Activated T-cell treated with anti-CD3 and anti-CD28 coated beads for 24 hours (primary cell): ENCODE measurements around the gene TDG.
"Not testable (repeated sequence)": the region's sequence is repeated elsewhere in the genome, so short reads cannot be mapped to it uniquely, and the experiment has no call there.

Experiments
- DNase-seq: peaks from one replicate; pipeline ENCODE4 v3.0.0-alpha.2; 2020; ENCODE audit warnings: low read depth

Gene TDG

DNA sequence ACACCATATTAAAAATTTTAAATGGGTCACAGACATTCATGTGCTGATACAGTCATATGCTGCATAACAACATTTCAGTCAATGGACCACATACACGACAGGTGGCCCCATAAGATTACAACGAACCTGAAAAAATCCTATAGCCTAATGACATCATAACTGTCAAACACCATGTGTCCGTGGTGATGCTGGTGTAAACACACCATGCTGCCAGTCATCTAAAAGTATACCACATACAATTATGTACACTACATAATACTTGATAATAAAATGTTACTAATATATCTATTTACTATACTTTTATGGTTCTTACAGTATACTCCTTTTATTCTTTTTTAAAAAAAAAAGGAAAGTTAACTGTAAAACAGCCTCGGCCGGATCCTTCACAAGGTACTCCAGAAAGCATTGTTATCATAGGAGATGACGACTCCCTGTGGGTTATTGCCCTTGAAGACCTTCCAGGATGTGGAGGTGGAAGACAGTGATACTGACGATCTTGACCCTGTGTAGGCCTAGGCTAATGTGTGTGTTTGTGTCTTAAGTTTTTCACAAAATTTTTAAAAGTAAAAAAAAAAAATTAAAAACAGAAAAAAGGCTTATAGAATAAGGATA lies 5.0 kb upstream of the TDG start:
- DNase-seq: no peak

DNA sequence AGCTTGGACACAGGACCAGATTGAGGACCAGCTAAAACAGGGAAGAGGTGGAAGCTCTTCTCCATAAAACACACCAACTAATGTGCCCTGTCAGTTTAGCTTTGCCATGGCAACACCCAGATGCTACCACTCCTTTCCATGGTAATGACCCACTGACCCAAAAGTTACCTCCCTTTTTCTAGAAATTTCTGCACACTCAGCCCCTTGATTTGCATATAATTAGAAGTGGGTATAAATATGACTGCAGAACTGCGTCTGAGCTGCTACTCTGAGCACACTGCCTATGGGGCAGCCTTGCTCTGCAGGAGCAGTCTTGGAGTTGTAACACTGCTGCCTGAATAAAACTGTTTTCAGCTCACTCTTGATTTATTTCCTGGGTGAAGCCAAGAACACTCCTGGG lies 3.2 kb upstream of the TDG start:
- no peak for DNase-seq

GRCh38 chr12:103964805-103965204 lies 867 bp upstream of the TDG start:
- DNase-seq: no peak

DNA sequence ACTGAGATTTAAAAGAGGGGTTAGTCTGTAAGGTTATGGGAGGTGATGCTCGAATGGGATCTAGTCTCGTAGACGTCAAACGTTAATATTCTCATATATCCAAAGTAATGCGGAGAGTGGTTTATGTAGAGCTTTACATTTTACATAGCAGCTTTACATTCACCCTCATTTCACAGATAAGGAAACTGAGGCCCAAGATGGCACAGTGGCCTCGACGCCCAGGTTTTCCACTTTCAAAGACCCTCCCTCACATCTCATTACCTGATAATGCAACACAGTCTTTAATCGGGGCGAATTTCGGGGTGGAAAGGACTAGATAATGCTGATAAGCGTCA lies 450 bp upstream of the TDG start:
- DNase-seq: no peak

- no peak for DNase-seq
Observed at GRCh38 chr12:103966736-103967135, 1.1 kb downstream of the TDG start.

DNA sequence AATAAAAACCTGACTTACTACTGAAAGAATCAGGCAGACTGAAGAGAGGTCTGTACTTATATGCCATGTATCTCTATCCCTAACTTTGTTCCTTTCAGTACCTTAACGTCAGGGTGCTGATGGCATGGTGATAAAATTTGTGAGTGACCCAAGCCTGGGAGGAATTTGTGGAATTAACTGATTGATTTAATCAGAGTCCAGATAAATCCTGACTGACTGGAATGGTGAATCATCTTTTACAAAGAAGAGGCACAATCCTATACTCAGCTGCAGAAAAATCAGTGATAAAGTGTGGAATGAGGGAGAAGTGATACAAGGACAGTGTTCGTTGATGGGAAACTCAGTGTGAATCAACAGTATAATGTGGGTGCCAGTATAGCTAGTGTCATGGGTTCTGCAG lies 3.7 kb downstream of the TDG start:
- no peak for DNase-seq

DNA sequence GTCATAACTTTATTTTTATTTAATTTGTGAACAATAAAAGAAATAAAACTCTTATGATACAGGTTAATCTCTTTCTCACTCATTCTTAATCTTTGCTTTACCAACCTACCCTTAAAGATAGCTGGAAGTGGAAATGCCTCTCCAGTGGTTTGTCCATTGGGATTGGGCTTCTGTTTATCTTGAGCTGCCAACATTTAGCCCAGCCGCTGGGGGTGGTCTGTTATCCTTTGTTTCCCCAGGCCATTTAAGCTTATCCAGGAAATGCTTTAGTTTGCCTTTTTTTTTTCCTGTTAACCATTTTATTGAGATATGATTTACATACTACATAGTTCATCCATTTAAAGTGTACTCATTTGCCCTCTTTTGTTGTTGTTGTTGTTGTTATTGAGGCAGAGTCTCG lies 8.2 kb downstream of the TDG start:
- DNase-seq: no peak

GRCh38 chr12:103975368-103975767 lies 9.7 kb downstream of the TDG start:
- DNase-seq: no peak

DNA sequence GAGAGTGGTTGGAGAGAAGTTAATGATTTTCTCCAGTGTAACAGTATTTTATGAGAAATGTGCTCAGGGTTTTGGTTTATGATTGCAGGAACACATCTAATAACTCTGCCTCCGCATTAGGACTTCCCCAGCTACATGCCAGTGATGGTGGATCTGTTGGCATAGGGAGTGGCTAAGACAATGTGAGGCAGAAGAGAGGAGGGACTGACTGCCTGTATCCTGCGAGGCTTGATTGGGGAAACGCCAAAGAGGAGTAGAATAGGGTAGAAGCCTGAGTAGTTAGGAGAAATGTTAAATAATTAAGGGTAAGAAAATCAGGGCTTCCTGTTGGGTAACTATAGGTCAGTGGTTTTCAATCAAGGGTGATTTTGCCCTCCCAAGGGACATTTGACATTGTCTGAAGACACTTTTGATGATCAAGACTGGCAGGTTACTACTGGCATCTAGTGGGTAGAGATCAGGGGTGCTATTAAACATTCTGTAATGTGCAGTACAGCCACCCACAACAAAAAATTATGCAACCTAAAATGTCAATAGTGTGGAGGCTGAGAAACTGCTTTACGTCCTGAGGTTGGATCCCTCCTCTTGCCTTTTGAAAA lies 12.8 kb downstream of the TDG start:
- no peak for DNase-seq

DNA sequence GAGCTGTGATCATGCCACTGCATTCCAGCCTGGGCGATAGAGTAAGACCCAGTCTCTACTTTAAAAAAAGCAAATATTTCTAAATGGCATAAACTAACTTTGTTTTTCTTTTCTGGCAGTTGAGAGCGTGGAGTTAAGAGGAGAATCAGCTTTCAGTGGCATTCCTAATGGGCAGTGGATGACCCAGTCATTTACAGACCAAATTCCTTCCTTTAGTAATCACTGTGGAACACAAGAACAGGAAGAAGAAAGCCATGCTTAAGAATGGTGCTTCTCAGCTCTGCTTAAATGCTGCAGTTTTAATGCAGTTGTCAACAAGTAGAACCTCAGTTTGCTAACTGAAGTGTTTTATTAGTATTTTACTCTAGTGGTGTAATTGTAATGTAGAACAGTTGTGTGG lies 21.2 kb downstream of the TDG start:
- DNase-seq: no peak

DNA sequence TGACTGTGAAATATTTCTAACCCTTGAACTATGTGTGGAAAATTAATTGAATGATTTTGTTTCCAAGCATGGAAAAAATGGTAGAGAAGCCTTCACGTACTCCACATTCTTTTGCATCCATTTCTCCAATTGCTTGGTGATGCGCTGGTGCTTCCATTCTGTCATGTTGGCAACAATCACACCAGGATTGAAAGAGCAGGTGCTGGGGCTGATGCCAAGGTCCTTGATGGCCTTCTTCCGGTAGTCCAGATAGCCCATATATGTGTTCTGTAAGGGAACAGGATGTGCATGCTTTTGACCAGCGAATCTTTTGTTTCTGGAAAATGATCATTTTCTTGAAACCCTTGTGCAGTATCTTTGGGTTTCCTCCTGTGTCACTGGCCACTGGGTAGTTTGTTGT lies 28.6 kb downstream of the TDG start:
- DNase-seq: no peak

- no peak for DNase-seq
Observed at GRCh38 chr12:103996595-103996994, 30.9 kb downstream of the TDG start.

DNA sequence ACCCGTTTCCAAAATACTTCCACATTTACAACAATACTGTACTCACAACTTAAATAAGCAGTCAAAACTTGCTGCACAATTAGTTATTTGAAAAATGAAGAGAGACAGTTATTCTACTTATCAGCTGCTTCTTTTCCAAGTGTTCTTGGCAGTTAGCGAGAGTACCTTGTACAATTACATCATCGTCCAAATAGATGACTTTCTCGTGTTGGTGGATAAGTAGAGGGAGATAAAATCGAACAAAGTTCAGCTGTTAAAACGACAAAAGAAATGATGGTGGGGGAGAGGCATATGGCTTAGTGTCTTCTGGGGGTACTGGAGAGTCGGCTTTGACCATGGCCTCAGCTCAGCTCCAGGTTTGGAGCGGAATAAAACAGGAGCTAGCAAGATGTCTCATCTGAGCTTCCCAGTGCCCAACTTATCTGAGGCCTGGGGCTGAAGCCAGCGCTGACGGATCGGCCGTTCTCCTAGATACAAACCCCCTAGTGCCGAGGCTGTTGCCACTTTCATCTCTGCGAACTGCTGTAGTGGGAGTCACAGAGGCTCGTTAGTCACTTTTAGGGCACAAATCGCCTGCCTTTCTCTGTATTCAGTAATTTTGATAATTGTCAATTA lies 31.7 kb downstream of the TDG start:
- no peak for DNase-seq

DNA sequence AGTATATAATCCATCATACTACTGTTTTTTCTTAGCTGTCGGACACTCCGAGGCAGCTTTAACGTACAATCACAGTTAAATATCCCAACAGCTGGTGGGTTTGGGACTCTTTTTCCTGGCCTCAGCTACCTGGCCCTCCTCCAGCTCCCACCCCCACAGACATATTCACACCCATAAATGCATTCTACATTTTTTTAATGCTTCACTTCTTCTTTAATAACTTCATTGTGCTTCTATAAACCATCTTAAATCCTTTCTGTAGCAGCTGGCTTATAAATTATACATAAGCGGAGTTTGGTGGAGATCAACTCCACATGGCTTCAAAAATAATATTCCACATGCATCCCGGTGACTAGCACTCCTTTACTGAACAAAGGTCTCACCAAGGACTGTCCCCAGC lies 33.3 kb downstream of the TDG start:
- DNase-seq: no peak

GRCh38 chr12:104000807-104001434 lies 35.2 kb downstream of the TDG start:
- no peak for DNase-seq

- DNase-seq: no peak
Observed at GRCh38 chr12:104002686-104003085, 37.0 kb downstream of the TDG start.

GRCh38 chr12:104003596-104003995 lies 37.9 kb downstream of the TDG start:
- no peak for DNase-seq

- DNase-seq: no peak
Observed at GRCh38 chr12:104006929-104007328, 41.3 kb downstream of the TDG start.

GRCh38 chr12:104010121-104010520 lies 44.4 kb downstream of the TDG start:
- no peak for DNase-seq

DNA sequence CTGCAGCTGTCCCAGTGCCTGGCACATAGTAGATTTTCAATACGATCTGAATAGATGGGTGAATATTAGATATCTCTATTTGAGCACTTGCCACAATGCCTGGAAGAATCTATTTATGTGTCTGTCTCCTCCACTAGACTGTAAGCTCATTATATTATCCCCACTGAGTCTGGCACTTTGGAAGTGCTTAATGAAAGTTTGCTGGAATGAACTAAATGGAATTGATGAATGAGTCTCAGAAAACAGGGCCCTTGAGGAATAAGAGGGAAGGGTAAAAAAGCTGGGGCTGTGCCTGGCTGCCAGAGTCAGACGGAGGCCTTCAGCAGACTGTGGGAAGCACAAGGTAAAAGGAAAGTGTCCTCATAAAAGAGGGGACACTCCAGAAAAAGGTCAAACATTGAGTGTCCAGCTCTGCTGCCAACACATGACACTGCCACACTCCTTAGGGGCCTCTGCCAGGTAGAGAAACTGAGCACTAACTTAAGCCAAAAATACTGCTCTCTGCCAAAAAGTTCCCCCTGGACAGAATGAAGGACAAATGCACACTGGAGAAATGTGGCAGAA lies 45.0 kb downstream of the TDG start:
- DNase-seq: no peak

- no peak for DNase-seq
Observed at GRCh38 chr12:104011253-104011652, 45.6 kb downstream of the TDG start.

DNA sequence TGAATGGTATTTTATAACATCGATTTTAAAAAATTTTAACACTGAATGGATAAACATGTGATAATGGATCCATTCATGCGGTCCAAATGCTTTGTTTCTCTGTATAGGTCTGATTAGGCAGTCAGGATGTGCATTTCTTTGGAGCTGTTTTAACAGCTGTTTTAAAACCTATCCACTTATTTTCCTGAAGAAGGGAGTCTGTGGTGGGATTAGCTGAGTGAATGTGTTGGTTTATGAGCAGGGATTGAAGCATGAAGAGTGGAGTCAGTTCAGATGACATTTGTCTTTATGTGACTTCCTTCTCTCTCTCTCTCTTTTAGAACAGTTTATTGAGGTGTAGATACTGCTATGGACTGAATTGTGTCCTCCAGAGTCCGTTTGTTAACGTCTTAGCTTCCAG lies 46.7 kb downstream of the TDG start:
- no peak for DNase-seq

DNA sequence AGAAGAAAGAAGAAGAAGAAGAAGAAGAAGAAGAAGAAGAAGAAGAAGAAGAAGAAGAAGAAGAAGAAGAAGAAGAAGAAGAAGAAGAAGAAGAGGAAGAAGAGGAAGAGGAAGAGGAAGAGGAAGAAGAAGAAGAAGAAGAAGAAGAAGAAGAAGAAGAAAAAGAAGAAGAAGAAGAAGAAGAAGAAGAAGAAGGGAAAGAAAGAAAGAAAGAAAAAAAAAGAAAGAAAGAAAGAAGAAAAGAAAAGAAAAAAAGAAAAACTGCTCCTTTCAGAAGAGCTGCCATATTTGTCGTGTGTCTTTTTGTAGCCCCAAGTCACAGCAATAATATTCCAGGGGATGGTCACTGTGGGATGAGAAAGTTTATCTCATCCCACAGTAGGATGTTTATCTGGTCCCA lies 56.2 kb downstream of the TDG start:
- DNase-seq: not testable (repeated sequence)
